MM.1S (cell line): ENCODE measurements around the gene FANCC.

ENCODE experiments used
- CTCF ChIP-seq: fragments of 300-600 bp; sonication (generic); IDR thresholded peaks from 2 replicates; pipeline ENCODE4 v1.5.1; 2016; ENCODE audit warnings: antibody characterized with exemption, low read length, mixed read lengths
- EZH2 ChIP-seq: fragments of 300-600 bp; sonication (generic); optimal IDR thresholded peaks from 2 replicates; pipeline ENCODE3; 2017; ENCODE audit warnings: low read depth, mild to moderate bottlenecking, antibody characterized with exemption, low read length, mixed read lengths
- EZH2phosphoT487 ChIP-seq: fragments of 300-600 bp; sonication (generic); IDR thresholded peaks from 2 replicates; pipeline ENCODE4 v1.6.1; 2018; ENCODE audit warnings: antibody characterized with exemption, low read length

- TF ChIP-seq CTCF (no peak), EZH2 (no peak), EZH2phosphoT487 (no peak)
Measured at GRCh38 chr9:95181835-95182234, 135.7 kb downstream of the FANCC start.
